OCI-LY1 (cell line): ENCODE data around the gene AGXT2.

Experiments used
- H2AFZ ChIP-seq: fragments of 200-600 bp; sonication (generic), shearing (Covaris generic); 2 replicates; pipeline ENCODE4 v1.6.0; 2014; ENCODE audit warnings: antibody characterized with exemption, mild to moderate bottlenecking, low read length
- H3F3A ChIP-seq: fragments of 200-600 bp; sonication (generic), shearing (Covaris generic); 2 replicates; pipeline ENCODE4 v1.6.0; 2014; ENCODE audit warnings: mild to moderate bottlenecking, antibody characterized with exemption, low read length, moderate library complexity; ENCODE audit not compliant: insufficient read depth
- H3K27ac ChIP-seq: fragments of 200-600 bp; sonication (generic); 2 replicates; pipeline ENCODE4 v1.5.1; 2014; ENCODE audit warnings: low read length, mixed run types, mild to moderate bottlenecking, low read depth; ENCODE audit not compliant: poor library complexity, severe bottlenecking
- H3K27me3 ChIP-seq: fragments of 200-600 bp; sonication (generic); 2 replicates; pipeline ENCODE4 v1.6.0; 2014; ENCODE audit warnings: antibody characterized with exemption, mild to moderate bottlenecking, low read length, moderate library complexity; ENCODE audit not compliant: insufficient read depth
- H3K36me3 ChIP-seq: fragments of 200-600 bp; sonication (generic); 2 replicates; pipeline ENCODE4 v1.6.1; 2014; ENCODE audit warnings: mild to moderate bottlenecking, antibody characterized with exemption, low read length, moderate library complexity, mixed read lengths; ENCODE audit not compliant: insufficient read depth
- H3K4me1 ChIP-seq: fragments of 200-600 bp; sonication (generic); 2 replicates; pipeline ENCODE4 v1.5.1; 2014; ENCODE audit warnings: mild to moderate bottlenecking, low read length, moderate library complexity; ENCODE audit not compliant: insufficient read depth, severe bottlenecking
- H3K4me2 ChIP-seq: fragments of 200-600 bp; sonication (generic), shearing (Covaris generic); 2 replicates; pipeline ENCODE4 v1.6.1; 2014; ENCODE audit warnings: low read length
- H3K4me3 ChIP-seq: fragments of 200-600 bp; sonication (generic); 2 replicates; pipeline ENCODE4 v1.5.1; 2014; ENCODE audit warnings: low read length, low read depth, mild to moderate bottlenecking, mixed read lengths; ENCODE audit not compliant: poor library complexity, severe bottlenecking
- H3K79me2 ChIP-seq: fragments of 200-600 bp; shearing (Covaris generic); 2 replicates; pipeline ENCODE4 v1.6.1; 2016; ENCODE audit warnings: mixed run types, low read length, mixed read lengths; ENCODE audit not compliant: insufficient read depth
- H3K9ac ChIP-seq: fragments of 200-600 bp; sonication (generic), shearing (Covaris generic); 2 replicates; pipeline ENCODE4 v1.6.1; 2014; ENCODE audit warnings: mild to moderate bottlenecking, low read length, mixed read lengths
- H3K9me2 ChIP-seq: fragments of 200-600 bp; sonication (generic), shearing (Covaris generic); 2 replicates; pipeline ENCODE4 v1.6.1; 2014; ENCODE audit warnings: low read depth, mild to moderate bottlenecking, low read length, mixed read lengths
- H3K9me3 ChIP-seq: fragments of 200-600 bp; shearing (Covaris generic); 2 replicates; pipeline ENCODE4 v1.6.1; 2014; ENCODE audit warnings: low read length, mixed read lengths
- H4K20me1 ChIP-seq: fragments of 200-600 bp; sonication (generic), shearing (Covaris generic); 2 replicates; pipeline ENCODE4 v1.6.0; 2016; ENCODE audit warnings: mild to moderate bottlenecking, low read length; ENCODE audit not compliant: insufficient read depth
- CTCF ChIP-seq: fragments of 200-600 bp; sonication (generic), shearing (Covaris generic); IDR thresholded peaks from 2 replicates; pipeline ENCODE4 v1.5.1; 2017; ENCODE audit warnings: mild to moderate bottlenecking, antibody characterized with exemption, low read length, moderate library complexity, mixed read lengths
- EZH2 ChIP-seq: fragments of 200-600 bp; sonication (generic), shearing (Covaris generic); IDR thresholded peaks from 2 replicates; pipeline ENCODE4 v1.8.0; 2017; ENCODE audit warnings: borderline replicate concordance, mixed run types, mild to moderate bottlenecking, antibody characterized with exemption, low read length, moderate library complexity, mixed read lengths

The AGXT2 gene

GRCh38 chr5:35029333-35029732 is 18.4 kb downstream of the AGXT2 start:
- TF ChIP-seq EZH2, result no peak
- no peak for TF ChIP-seq CTCF
- Histone ChIP-seq H3K4me3 (no peak overlapping the region), H3K4me1 (no peaks in the 10 kb centered on the region), H3K4me2 (no peak overlapping the region), H3K9me2 (no peaks in the 10 kb centered on the region), H2AFZ (no peak overlapping the region), H3F3A (no peaks in the 10 kb centered on the region), H3K9ac (no peak overlapping the region), H3K79me2 (no peaks in the 10 kb centered on the region), H3K9me3 (no peaks in the 10 kb centered on the region), H3K27me3 (no peaks in the 10 kb centered on the region), H4K20me1 (no peaks in the 10 kb centered on the region), H3K36me3 (no peaks in the 10 kb centered on the region), H3K27ac (no peak overlapping the region)

GRCh38 chr5:35026941-35027340 is 20.8 kb downstream of the AGXT2 start:
- Histone ChIP-seq H3K9me2 (no peaks in the 10 kb centered on the region), H3K4me3 (no peak overlapping the region), H3K4me2 (no peak overlapping the region), H3K36me3 (no peaks in the 10 kb centered on the region), H3K4me1 (no peaks in the 10 kb centered on the region), H3K79me2 (no peaks in the 10 kb centered on the region), H3K9ac (no peak overlapping the region), H3K27ac (no peak overlapping the region), H3K9me3 (no peaks in the 10 kb centered on the region), H3F3A (no peaks in the 10 kb centered on the region), H2AFZ (no peak overlapping the region), H3K27me3 (no peaks in the 10 kb centered on the region), H4K20me1 (no peaks in the 10 kb centered on the region)
- TF ChIP-seq EZH2 (no peak), CTCF (no peak)

- TF ChIP-seq EZH2, result no peak
- TF ChIP-seq CTCF, result no peak
- H3K9me2 ChIP-seq, result no peaks in the 10 kb centered on the region
- no peaks in the 10 kb centered on the region for H3F3A ChIP-seq
- no peaks in the 10 kb centered on the region for H3K79me2 ChIP-seq
- H3K27ac ChIP-seq, result no peak overlapping the region
- no peak overlapping the region for H3K9ac ChIP-seq
- H3K27me3 ChIP-seq, result no peaks in the 10 kb centered on the region
- H3K4me2 ChIP-seq, result no peak overlapping the region
- no peaks in the 10 kb centered on the region for H4K20me1 ChIP-seq
- no peaks in the 10 kb centered on the region for H3K4me1 ChIP-seq
- no peaks in the 10 kb centered on the region for H3K36me3 ChIP-seq
- no peak overlapping the region for H3K4me3 ChIP-seq
- H2AFZ ChIP-seq, result no peak overlapping the region
- no peaks in the 10 kb centered on the region for H3K9me3 ChIP-seq
Measured at GRCh38 chr5:35026280-35026840, 21.4 kb downstream of the AGXT2 start.
